ENCODE data around the gene OR6V1. TPM values are rescaled to one million over a fixed set of nuclear protein-coding genes. Genes with fewer than 3 reads are reported as not detected.

The OR6V1 gene
- total and polyA plus RNA-seq, 3 donors from 2014 or later: not detected

DNA sequence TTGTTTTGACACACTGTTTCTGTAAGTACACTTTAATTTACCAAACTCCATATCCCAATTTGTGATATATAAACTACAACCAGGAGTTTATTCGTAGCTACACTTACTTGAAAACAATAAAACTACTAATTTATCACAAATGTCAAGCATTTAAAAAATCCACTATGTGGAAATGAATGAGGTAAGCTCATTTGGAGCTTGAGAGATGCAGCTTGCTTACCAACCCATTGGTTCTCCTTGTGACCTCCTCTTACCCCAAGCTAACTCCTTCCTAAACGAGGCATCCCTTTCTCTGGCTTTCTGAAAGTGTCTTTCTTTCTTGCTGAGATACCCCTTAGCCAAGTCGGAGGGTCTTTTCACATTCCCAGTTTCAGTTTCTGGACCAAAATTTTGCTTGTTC is 2.5 kb downstream of the OR6V1 start:
- DNase-seq: no peak
- H3K9me3 ChIP-seq: no peaks in the 10 kb centered on the region
- H3K27ac ChIP-seq: no peak overlapping the region
- intact Hi-C loops (cut with DNase I; ENCODE audit: low total_unique reads): no loop called here
- H3K27me3 ChIP-seq: no peaks in the 10 kb centered on the region
- TF ChIP-seq POLR2A (IDR thresholded peaks at IDR 0.05): no peak
- TF ChIP-seq, protein P1, sequence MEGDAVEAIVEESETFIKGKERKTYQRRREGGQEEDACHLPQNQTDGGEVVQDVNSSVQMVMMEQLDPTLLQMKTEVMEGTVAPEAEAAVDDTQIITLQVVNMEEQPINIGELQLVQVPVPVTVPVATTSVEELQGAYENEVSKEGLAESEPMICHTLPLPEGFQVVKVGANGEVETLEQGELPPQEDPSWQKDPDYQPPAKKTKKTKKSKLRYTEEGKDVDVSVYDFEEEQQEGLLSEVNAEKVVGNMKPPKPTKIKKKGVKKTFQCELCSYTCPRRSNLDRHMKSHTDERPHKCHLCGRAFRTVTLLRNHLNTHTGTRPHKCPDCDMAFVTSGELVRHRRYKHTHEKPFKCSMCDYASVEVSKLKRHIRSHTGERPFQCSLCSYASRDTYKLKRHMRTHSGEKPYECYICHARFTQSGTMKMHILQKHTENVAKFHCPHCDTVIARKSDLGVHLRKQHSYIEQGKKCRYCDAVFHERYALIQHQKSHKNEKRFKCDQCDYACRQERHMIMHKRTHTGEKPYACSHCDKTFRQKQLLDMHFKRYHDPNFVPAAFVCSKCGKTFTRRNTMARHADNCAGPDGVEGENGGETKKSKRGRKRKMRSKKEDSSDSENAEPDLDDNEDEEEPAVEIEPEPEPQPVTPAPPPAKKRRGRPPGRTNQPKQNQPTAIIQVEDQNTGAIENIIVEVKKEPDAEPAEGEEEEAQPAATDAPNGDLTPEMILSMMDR (IDR thresholded peaks at IDR 0.05): no peak
- no peak overlapping the region for H3K4me3 ChIP-seq
- H3K4me1 ChIP-seq: no peaks in the 10 kb centered on the region
- WGBS, 2 donors: 67 to 73% methylated on average over 3 of the region's 3 CpGs
- H3K36me3 ChIP-seq (ENCODE audit: low read depth, missing control alignments): no peaks in the 10 kb centered on the region

DNA sequence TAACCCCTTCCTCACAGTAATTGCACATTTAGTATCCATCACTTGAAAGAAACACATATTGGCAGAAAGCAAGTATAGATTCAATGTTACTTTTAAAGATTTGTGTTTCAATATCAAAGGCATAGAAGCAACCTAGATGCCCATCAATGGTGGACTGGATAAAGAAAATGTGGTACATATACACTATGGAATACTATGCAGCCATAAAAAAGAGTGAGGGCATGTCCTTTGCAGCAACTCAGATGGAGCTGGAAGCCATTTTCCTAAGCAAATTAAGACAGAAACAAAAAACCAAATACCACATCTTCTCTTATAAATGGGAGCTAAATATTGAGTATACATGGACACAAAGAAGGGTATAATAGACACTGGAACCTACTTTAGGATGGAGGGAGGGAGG is 3.6 kb downstream of the OR6V1 start:
- Histone ChIP-seq H3K27ac (no peak overlapping the region), H3K4me1 (no peaks in the 10 kb centered on the region), H3K9me3 (no peaks in the 10 kb centered on the region), H3K27me3 (no peaks in the 10 kb centered on the region), H3K36me3 (ENCODE audit: low read depth, missing control alignments) (no peaks in the 10 kb centered on the region), H3K4me3 (no peak overlapping the region)
- TF ChIP-seq, protein P1 (IDR thresholded peaks at IDR 0.05): no peak
- no peak for TF ChIP-seq POLR2A (IDR thresholded peaks at IDR 0.05)
- no peak for DNase-seq
- intact Hi-C loops (cut with DNase I; ENCODE audit: low total_unique reads): no loop called here

DNA sequence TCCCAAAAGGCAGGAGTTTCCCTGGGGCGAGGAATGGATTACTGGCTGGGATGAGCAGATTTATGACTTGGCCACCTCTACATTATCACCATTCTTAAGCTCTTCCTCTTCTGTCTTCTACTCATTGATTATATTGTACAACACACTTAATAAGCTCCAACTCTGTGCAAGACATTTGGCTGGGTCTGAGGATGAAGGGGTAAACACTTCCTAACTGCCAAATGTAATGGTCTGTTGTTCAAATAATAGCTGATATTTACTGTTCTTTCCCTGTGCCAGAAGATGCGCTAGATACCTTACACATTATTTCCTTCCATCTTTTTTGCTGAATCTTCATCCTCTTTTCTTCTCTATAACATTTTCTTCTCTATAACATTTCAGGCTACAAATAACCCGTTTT is 11.6 kb downstream of the OR6V1 start:
- Histone ChIP-seq H3K36me3 (ENCODE audit: low read depth, missing control alignments) (no peaks in the 10 kb centered on the region), H3K4me3 (no peak overlapping the region), H3K4me1 (no peaks in the 10 kb centered on the region), H3K9me3 (no peaks in the 10 kb centered on the region), H3K27me3 (no peaks in the 10 kb centered on the region), H3K27ac (no peak overlapping the region)
- no peak for TF ChIP-seq POLR2A (IDR thresholded peaks at IDR 0.05)
- no peak for DNase-seq
- intact Hi-C loops (cut with DNase I; ENCODE audit: low total_unique reads): no loop called here
- WGBS, 2 donors: 73 to 85% methylated on average over 3 of the region's 3 CpGs

DNA sequence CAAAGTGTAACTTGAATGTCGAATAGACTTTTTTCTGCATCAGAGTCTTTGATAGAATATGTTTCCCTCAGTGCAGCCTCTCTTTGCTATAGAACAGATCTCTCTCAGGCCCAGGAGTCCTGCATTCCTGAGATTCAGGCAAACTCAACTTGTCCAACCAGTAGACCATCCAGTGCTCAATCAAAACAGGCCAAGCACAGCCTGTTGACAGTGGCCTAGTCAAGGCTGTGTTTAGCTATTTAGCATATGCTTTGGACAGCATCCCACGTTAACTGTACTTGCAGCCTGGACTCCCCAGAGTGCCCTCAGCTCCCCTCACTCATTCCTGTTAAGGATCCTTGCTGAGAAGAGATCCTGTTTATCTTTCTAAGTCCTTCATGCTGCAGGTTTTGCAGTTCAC is 16.3 kb downstream of the OR6V1 start:
- Histone ChIP-seq H3K9me3 (no peaks in the 10 kb centered on the region), H3K27me3 (no peaks in the 10 kb centered on the region), H3K4me1 (peaks cover 3% of the 10 kb centered on the region), H3K4me3 (no peak overlapping the region), H3K36me3 (ENCODE audit: low read depth, missing control alignments) (no peaks in the 10 kb centered on the region), H3K27ac (no peak overlapping the region)
- WGBS, 2 donors: 71 to 83% methylated on average over 2 of the region's 2 CpGs
- DNase-seq: no peak
- no peak for TF ChIP-seq POLR2A (IDR thresholded peaks at IDR 0.05)
- TF ChIP-seq, protein P1 (IDR thresholded peaks at IDR 0.05): no peak
- intact Hi-C loops (cut with DNase I; ENCODE audit: low total_unique reads): no loop called here

DNA sequence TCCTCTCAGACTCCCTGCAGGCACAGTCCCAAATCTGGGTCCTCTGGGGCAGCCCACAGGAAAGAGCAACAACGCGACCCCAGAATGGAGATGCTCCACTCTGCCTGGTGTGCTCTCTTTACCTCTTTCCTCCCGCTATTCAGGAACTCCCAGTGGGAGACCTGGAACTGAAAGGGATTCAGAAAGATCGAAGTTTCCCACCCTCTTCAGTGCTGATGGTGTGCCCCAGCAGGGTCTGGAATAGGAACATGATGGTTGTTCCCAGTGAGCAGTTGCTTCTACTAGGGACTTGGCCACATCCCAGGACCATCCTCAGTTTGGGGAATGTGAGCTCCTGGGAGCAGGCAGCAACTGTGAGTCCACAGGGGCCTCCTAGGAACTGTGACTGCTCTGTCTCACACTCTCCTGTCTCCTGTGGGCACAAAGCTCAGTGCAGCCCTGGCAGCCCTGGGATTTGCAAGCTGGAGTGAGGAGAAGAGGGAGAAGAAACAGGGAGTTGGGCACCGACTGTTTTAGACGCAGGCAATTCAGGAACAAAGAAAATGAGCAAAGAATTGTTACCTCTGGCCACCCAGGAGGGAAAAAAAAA is 17.9 kb downstream of the OR6V1 start:
- no peaks in the 10 kb centered on the region for H3K27me3 ChIP-seq
- no peaks in the 10 kb centered on the region for H3K36me3 ChIP-seq (ENCODE audit: low read depth, missing control alignments)
- no peak overlapping the region for H3K4me3 ChIP-seq
- H3K27ac ChIP-seq: no peak overlapping the region
- intact Hi-C loops (cut with DNase I; ENCODE audit: low total_unique reads): no loop called here
- H3K9me3 ChIP-seq: no peaks in the 10 kb centered on the region
- WGBS, 2 donors: 52 to 65% methylated on average over 6 of the region's 6 CpGs
- peaks cover 3% of the 10 kb centered on the region for H3K4me1 ChIP-seq
- TF ChIP-seq, protein P1 (IDR thresholded peaks at IDR 0.05): no peak
- TF ChIP-seq POLR2A (IDR thresholded peaks at IDR 0.05): no peak
- DNase-seq: no peak
